K562 (cell line): ENCODE measurements around the gene TOMM5. TPM values are rescaled to one million over a fixed set of nuclear protein-coding genes. Genes with fewer than 3 reads are reported as not detected.

Experiments
- ATAC-seq: fragments of 200-7000 bp; cut with Tn5 transposase; 3 replicates; pipeline ENCODE4 v1.9.1; 2020; ENCODE audit warnings: moderate library complexity
- BruUV-seq: library from RNA; stranded (reverse); fragments of 400-500 nt; replicated peaks from 2 replicates; lab custom pipeline; 2021; lab: Mats Ljungman, UMichigan
- CTCF ChIA-PET: fragments of 300-600 bp; formaldehyde crosslinking; extraction: SDS; loops from one replicate; lab custom pipeline; 2021; ENCODE audit warnings: low intra/inter-chr PET ratio; lab: Yijun Ruan, JAX
- POLR2A ChIA-PET: fragments of 300-600, 350-650 bp; sonication (Branson Sonifier 250); formaldehyde crosslinking; extraction: SDS; loops from one replicate; lab custom pipeline; 2021; ENCODE audit warnings: antibody characterized with exemption, inconsistent platforms; lab: Yijun Ruan, JAX
- DNase-seq, 4 experiments: peaks; one replicate each; pipeline versions ENCODE4 v3.0.0 to v3.0.0-alpha.2; 2011 to 2018; ENCODE audit warnings: low spot score in 3 of 4, mixed read lengths in 3 of 4; ENCODE audit errors: extremely low read depth in 1 of 4
- FAIRE-seq: peaks from 2 replicates; lab custom pipeline; 2011; peaks lifted over from hg19 to GRCh38; lab: Jason Lieb, UNC
- H2AFZ ChIP-seq: 2 replicates; pipeline ENCODE4 v1.6.0; 2011; ENCODE audit warnings: low read depth, low read length, control low read depth, inconsistent platforms
- H3K27ac ChIP-seq: fragments of 200-600 bp; 3 replicates; pipeline ENCODE4 v1.8.0; 2011; ENCODE audit warnings: low read depth, mild to moderate bottlenecking, control low read depth, inconsistent platforms, low read length, moderate library complexity, mixed read lengths; ENCODE audit errors: extremely low read depth
- H3K27me3 ChIP-seq, 2 experiments: fragments of 300-600 bp in 1 of 2; 2 replicates in 1 of 2; 3 replicates in 1 of 2; pipeline versions ENCODE4 v1.6.0 to v1.8.0; 2011; ENCODE audit warnings: inconsistent platforms in 2 of 2, low read length in 2 of 2, mild to moderate bottlenecking in 1 of 2, mixed read lengths in 1 of 2, moderate library complexity in 1 of 2; ENCODE audit not compliant: control insufficient read depth in 2 of 2, insufficient read depth in 2 of 2
- H3K36me3 ChIP-seq: fragments of 300-600 bp; 3 replicates; pipeline ENCODE4 v1.8.0; 2011; ENCODE audit warnings: mild to moderate bottlenecking, low read length, inconsistent platforms; ENCODE audit not compliant: control insufficient read depth, insufficient read depth
- H3K4me1 ChIP-seq, 2 experiments: fragments of 200-600 bp in 1 of 2; replicated peaks in 1 of 2; 2 replicates in 1 of 2; 3 replicates in 1 of 2; pipeline versions ENCODE4 v1.5.1 to v1.8.0; 2011; ENCODE audit warnings: inconsistent platforms in 2 of 2, low read length in 2 of 2, mild to moderate bottlenecking in 1 of 2, mixed read lengths in 1 of 2, moderate library complexity in 1 of 2; ENCODE audit not compliant: control insufficient read depth in 2 of 2, insufficient read depth in 2 of 2
- H3K4me2 ChIP-seq: 2 replicates; pipeline ENCODE4 v1.6.1; 2011; ENCODE audit warnings: low read length, control low read depth, inconsistent platforms, mixed read lengths; ENCODE audit not compliant: insufficient read depth
- H3K4me3 ChIP-seq: fragments of 200-600 bp; sonication (generic), shearing (Covaris generic); 2 replicates; pipeline ENCODE4 v1.5.1; 2016; ENCODE audit warnings: control low read depth, inconsistent platforms
- H3K79me2 ChIP-seq: fragments of 200-600 bp; 3 replicates; pipeline ENCODE4 v1.8.0; 2011; ENCODE audit warnings: low read length, inconsistent platforms; ENCODE audit not compliant: control insufficient read depth, insufficient read depth
- H3K9ac ChIP-seq, 2 experiments: 2 replicates each; pipeline versions ENCODE4 v1.6.0 to v1.6.1; 2011; ENCODE audit warnings: low read depth in 2 of 2, low read length in 2 of 2, control low read depth in 1 of 2, inconsistent platforms in 1 of 2, mild to moderate bottlenecking in 1 of 2, mixed read lengths in 1 of 2; ENCODE audit not compliant: insufficient read depth in 1 of 2
- H3K9me1 ChIP-seq: one replicate; pipeline ENCODE4 v1.6.0; 2011; ENCODE audit warnings: inconsistent platforms, mild to moderate bottlenecking, low read length, moderate library complexity; ENCODE audit not compliant: control insufficient read depth, insufficient read depth
- H3K9me3 ChIP-seq: replicated peaks from 2 replicates; pipeline ENCODE4 v1.5.1; 2011; ENCODE audit warnings: low read depth, low read length, inconsistent platforms; ENCODE audit not compliant: control insufficient read depth, insufficient read depth
- H4K20me1 ChIP-seq: replicated peaks from 2 replicates; pipeline ENCODE4 v1.6.1; 2011; ENCODE audit warnings: low read length, inconsistent platforms, mixed read lengths; ENCODE audit not compliant: control insufficient read depth, insufficient read depth
- ARNT ChIP-seq, 2 experiments: fragments of 450-650 bp; IDR thresholded peaks; 2 replicates each; pipeline ENCODE4 v1.6.1; 2016; ENCODE audit warnings: mild to moderate bottlenecking in 1 of 2
- ATF1 ChIP-seq, 2 experiments: fragments of 450-650 bp in 1 of 2; IDR thresholded peaks; 2 replicates each; pipeline ENCODE4 v1.6.1; 2016; ENCODE audit warnings: missing compliant biosample characterization in 1 of 2, missing genetic modification characterization in 1 of 2
- BRD9 ChIP-seq: fragments of 450-650 bp; IDR thresholded peaks from 2 replicates; pipeline ENCODE4 v1.6.1; 2018; ENCODE audit warnings: low read depth; ENCODE audit not compliant: partially characterized antibody
- BRF1 ChIP-seq: IDR thresholded peaks from 3 replicates; pipeline ENCODE4 v1.6.1; 2011; ENCODE audit warnings: borderline replicate concordance, mild to moderate bottlenecking; ENCODE audit not compliant: insufficient read length; ENCODE audit errors: extremely low read depth
- ELF1 ChIP-seq: fragments of 200-800 bp; sonication (Bioruptor generic); IDR thresholded peaks from 2 replicates; pipeline ENCODE4 v1.6.1; 2016; ENCODE audit warnings: missing genetic modification characterization, missing compliant biosample characterization
- GTF2E2 ChIP-seq: fragments of 200-800 bp; sonication (Bioruptor generic); IDR thresholded peaks from 2 replicates; pipeline ENCODE4 v1.6.1; 2016; ENCODE audit warnings: missing genetic modification characterization, missing compliant biosample characterization
- HCFC1 ChIP-seq: IDR thresholded peaks from 2 replicates; pipeline ENCODE4 v1.6.1; 2012; ENCODE audit warnings: low read depth, low read length, improper control_type of control experiment
- HMGN3 ChIP-seq: IDR thresholded peaks from 2 replicates; pipeline ENCODE4 v1.6.1; 2011; ENCODE audit warnings: borderline replicate concordance, low read depth, mild to moderate bottlenecking, mixed read lengths, low read length; ENCODE audit not compliant: insufficient read length; ENCODE audit errors: extremely low read depth
- NONO ChIP-seq, 2 experiments: fragments of 200-400 bp in 1 of 2; fragments of 450-650 bp in 1 of 2; formaldehyde crosslinking in 1 of 2; IDR thresholded peaks; 2 replicates each; pipeline ENCODE4 v1.6.1; 2017; ENCODE audit warnings: low read depth in 2 of 2, mild to moderate bottlenecking in 2 of 2, moderate library complexity in 2 of 2, low read length in 1 of 2
- PML ChIP-seq: IDR thresholded peaks from 2 replicates; pipeline ENCODE4 v1.6.1; 2012; ENCODE audit warnings: low read length, inconsistent platforms
- SOX6 ChIP-seq: fragments of 450-650 bp; IDR thresholded peaks from 2 replicates; pipeline ENCODE4 v1.6.1; 2014; ENCODE audit warnings: mild to moderate bottlenecking
- TRIM28 ChIP-seq: fragments of 450-650 bp; IDR thresholded peaks from 2 replicates; pipeline ENCODE4 v1.6.1; 2017
- ZNF175 ChIP-seq: fragments of 200-800 bp; sonication (Bioruptor generic); IDR thresholded peaks from 2 replicates; pipeline ENCODE4 v1.6.1; 2016; ENCODE audit warnings: low read depth, mild to moderate bottlenecking, missing genetic modification characterization, missing compliant biosample characterization
- ZNF253 ChIP-seq: fragments of 250-450 bp; sonication (Bioruptor Pico); conservative IDR thresholded peaks from 2 replicates; pipeline ENCODE4 v1.6.1; 2021; ENCODE audit warnings: mild to moderate bottlenecking
- ZNF586 ChIP-seq: fragments of 450-650 bp; formaldehyde crosslinking; conservative IDR thresholded peaks from 2 replicates; pipeline ENCODE4 v1.4.0; 2020; ENCODE audit warnings: mild to moderate bottlenecking, moderate library complexity
- WGBS: fragments of 100-300 bp; shearing (Covaris generic); methylation state at CpG from one replicate; pipeline ENCODE4 v1.1.6; 2016; ENCODE audit warnings: low coverage, mixed read lengths; ENCODE audit not compliant: insufficient coverage; ENCODE audit errors: missing lambda C conversion rate; 5-methylcytosine and 5-hydroxymethylcytosine counted together
- in situ Hi-C: fragments of 300-500 bp; cut with MboI; formaldehyde crosslinking; loops from 4 replicates; pipeline ENCODE4 v1.15.0; 2018; ENCODE audit warnings: inconsistent platforms, mixed read lengths
- intact Hi-C: fragments of 100-400 bp; cut with micrococcal nuclease; formaldehyde crosslinking; loops from 2 replicates; pipeline ENCODE4 v1.14.2; 2022
- polyA plus RNA-seq, 8 experiments: library from polyadenylated mRNA; depleted of rRNA in 4 of 8; stranded (reverse) in 5 of 8; unstranded in 3 of 8; fragments of >200 nt; fragmentation: Nextera tagmentation in 2 of 8; fragmentation: Illumina TruSeq in 1 of 8; extraction: Ambion mirVana in 2 of 8; extraction: Trizol in 1 of 8; gene quantifications; 2 replicates each; pipeline versions ENCODE4 v1.2.1 to v1.2.3, GENCODE V29; 2011 to 2014; ENCODE audit warnings: inconsistent platforms in 1 of 8, missing spikeins in 1 of 8
- total RNA-seq, 7 experiments: library from RNA; depleted of rRNA in 6 of 7; stranded (reverse); fragments of >200 nt in 6 of 7; fragmentation: Illumina TruSeq in 2 of 7; extraction: Trizol in 2 of 7; gene quantifications; 2 replicates each; pipeline versions ENCODE4 v1.2.1 to v1.2.3, GENCODE V29; 2011 to 2021; ENCODE audit warnings: low replicate concordance in 1 of 7
- TF ChIP-seq, protein P1 (sequence below), 2 experiments: fragments of 450-650 bp in 1 of 2; IDR thresholded peaks; 2 replicates each; pipeline ENCODE4 v1.6.1; 2011 to 2017; ENCODE audit warnings: low read depth in 2 of 2, antibody characterized with exemption in 1 of 2, borderline replicate concordance in 1 of 2, low read length in 1 of 2, mild to moderate bottlenecking in 1 of 2, mixed read lengths in 1 of 2; ENCODE audit not compliant: control insufficient read depth in 1 of 2
- TF ChIP-seq, protein P2 (sequence below): conservative IDR thresholded peaks from 2 replicates; pipeline ENCODE4 v1.6.1; 2011; ENCODE audit warnings: low read depth, mild to moderate bottlenecking, low read length; ENCODE audit not compliant: control insufficient read depth
- TF ChIP-seq, protein P3 (sequence below): sonication (generic); formaldehyde crosslinking; IDR thresholded peaks from 2 replicates; pipeline ENCODE4 v1.4.0; 2020; ENCODE audit warnings: mild to moderate bottlenecking, missing genetic modification reagents

Gene TOMM5
- total and polyA plus RNA-seq, 9 of the 15 experiments (the other 6 are each of a cell fraction or from before 2014, with no cell fraction given) = 262 to 1,742 (median 496) TPM

DNA sequence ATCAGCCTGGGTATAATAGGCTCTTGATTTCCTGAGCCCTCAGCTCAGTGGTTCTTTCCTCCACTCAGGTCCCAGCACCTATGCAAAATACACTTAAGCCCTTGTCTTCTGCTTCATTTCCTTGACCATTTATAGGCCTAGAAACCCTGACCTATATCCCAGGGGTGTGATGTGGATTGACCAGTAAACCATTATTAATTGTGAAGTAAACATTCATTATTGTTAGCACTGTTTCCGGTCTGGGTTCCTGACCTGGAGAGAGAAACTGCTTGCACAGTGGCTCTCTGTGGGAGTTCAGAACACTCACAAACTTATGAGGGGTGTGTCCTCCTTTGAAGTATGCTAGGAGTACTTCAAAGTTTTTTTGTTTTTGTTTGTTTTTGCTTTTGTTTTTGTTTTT is 19.6 kb upstream of the TOMM5 start:
- H3K79me2 ChIP-seq = no peaks in the 10 kb centered on the region
- H3K9me1 ChIP-seq = no peaks in the 10 kb centered on the region
- H3K9ac ChIP-seq = no peak overlapping the region
- ATAC-seq (no peak), DNase-seq (no peak), FAIRE-seq (no peak)
- H3K27me3 ChIP-seq = peaks cover 42 to 55% of the 10 kb centered on the region in 2 experiments
- BruUV-seq = no TSS peak
- intact Hi-C loops = no loop called here
- H3K36me3 ChIP-seq = no peaks in the 10 kb centered on the region
- H3K27ac ChIP-seq = no peak overlapping the region
- TF ChIP-seq ZNF175 (CRISPR knock-in tag) (no peak), HCFC1 (no peak), ARNT (IDR thresholded peaks at IDR 0.05) (no peak), TRIM28 (no peak), BRD9 (no peak), ZNF586 (no peak), NONO (IDR thresholded peaks at IDR 0.05; ENCODE audit: low read depth in 2 of 2, low read length in 1 of 2) (no peak), ELF1 (tag) (no peak), BRF1 (no peak), PML (no peak), HMGN3 (no peak), ZNF253 (CRISPR knock-in tag) (no peak), SOX6 (no peak), ATF1 (CRISPR knock-in tag; IDR thresholded peaks at IDR 0.05) (no peak), ATF1 (tag; IDR thresholded peaks at IDR 0.05) (no peak), GTF2E2 (tag) (no peak)
- TF ChIP-seq, protein P1, sequence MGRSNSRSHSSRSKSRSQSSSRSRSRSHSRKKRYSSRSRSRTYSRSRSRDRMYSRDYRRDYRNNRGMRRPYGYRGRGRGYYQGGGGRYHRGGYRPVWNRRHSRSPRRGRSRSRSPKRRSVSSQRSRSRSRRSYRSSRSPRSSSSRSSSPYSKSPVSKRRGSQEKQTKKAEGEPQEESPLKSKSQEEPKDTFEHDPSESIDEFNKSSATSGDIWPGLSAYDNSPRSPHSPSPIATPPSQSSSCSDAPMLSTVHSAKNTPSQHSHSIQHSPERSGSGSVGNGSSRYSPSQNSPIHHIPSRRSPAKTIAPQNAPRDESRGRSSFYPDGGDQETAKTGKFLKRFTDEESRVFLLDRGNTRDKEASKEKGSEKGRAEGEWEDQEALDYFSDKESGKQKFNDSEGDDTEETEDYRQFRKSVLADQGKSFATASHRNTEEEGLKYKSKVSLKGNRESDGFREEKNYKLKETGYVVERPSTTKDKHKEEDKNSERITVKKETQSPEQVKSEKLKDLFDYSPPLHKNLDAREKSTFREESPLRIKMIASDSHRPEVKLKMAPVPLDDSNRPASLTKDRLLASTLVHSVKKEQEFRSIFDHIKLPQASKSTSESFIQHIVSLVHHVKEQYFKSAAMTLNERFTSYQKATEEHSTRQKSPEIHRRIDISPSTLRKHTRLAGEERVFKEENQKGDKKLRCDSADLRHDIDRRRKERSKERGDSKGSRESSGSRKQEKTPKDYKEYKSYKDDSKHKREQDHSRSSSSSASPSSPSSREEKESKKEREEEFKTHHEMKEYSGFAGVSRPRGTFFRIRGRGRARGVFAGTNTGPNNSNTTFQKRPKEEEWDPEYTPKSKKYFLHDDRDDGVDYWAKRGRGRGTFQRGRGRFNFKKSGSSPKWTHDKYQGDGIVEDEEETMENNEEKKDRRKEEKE (IDR thresholded peaks at IDR 0.05; ENCODE audit: borderline replicate concordance in 1 of 2, control insufficient read depth in 1 of 2, low read depth in 2 of 2, low read length in 1 of 2) = no peak
- TF ChIP-seq, protein P2, sequence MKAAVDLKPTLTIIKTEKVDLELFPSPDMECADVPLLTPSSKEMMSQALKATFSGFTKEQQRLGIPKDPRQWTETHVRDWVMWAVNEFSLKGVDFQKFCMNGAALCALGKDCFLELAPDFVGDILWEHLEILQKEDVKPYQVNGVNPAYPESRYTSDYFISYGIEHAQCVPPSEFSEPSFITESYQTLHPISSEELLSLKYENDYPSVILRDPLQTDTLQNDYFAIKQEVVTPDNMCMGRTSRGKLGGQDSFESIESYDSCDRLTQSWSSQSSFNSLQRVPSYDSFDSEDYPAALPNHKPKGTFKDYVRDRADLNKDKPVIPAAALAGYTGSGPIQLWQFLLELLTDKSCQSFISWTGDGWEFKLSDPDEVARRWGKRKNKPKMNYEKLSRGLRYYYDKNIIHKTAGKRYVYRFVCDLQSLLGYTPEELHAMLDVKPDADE = no peak
- TF ChIP-seq, protein P3, sequence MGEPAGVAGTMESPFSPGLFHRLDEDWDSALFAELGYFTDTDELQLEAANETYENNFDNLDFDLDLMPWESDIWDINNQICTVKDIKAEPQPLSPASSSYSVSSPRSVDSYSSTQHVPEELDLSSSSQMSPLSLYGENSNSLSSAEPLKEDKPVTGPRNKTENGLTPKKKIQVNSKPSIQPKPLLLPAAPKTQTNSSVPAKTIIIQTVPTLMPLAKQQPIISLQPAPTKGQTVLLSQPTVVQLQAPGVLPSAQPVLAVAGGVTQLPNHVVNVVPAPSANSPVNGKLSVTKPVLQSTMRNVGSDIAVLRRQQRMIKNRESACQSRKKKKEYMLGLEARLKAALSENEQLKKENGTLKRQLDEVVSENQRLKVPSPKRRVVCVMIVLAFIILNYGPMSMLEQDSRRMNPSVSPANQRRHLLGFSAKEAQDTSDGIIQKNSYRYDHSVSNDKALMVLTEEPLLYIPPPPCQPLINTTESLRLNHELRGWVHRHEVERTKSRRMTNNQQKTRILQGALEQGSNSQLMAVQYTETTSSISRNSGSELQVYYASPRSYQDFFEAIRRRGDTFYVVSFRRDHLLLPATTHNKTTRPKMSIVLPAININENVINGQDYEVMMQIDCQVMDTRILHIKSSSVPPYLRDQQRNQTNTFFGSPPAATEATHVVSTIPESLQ (CRISPR knock-in tag) = no peak
- POLR2A ChIA-PET = interaction anchor here (1.2 to 1.8 kb wide), 3 partner anchors 10 to 26 kb away, joined by 3 to 10 read pairs (median 5); no protein-coding TSS in a partner anchor
- no peaks in the 10 kb centered on the region for H3K4me1 ChIP-seq
- H3K9me3 ChIP-seq = no peaks in the 10 kb centered on the region
- H3K4me3 ChIP-seq = no peak overlapping the region
- 0% methylated on average over 1 of the region's 1 CpG for WGBS
- H2AFZ ChIP-seq = no peak overlapping the region
- in situ Hi-C loops = no loop called here
- no peaks in the 10 kb centered on the region for H4K20me1 ChIP-seq
- CTCF ChIA-PET = no interaction called here
- no peak overlapping the region for H3K4me2 ChIP-seq
